H9 (cell line): ENCODE measurements around the gene SPOCK3. TPM values are rescaled to one million over a fixed set of nuclear protein-coding genes. Genes with fewer than 3 reads are reported as not detected.

Experiments
- DNase-seq: peaks from one replicate; pipeline ENCODE4 v3.0.0-alpha.2; 2017
- H2AFZ ChIP-seq: one replicate; pipeline ENCODE4 v1.6.1; 2013; ENCODE audit warnings: mild to moderate bottlenecking, low read length, control low read depth, moderate library complexity
- H2AK5ac ChIP-seq: 2 replicates; pipeline ENCODE4 v1.6.1; 2013; ENCODE audit warnings: low read length, control low read depth, mixed read lengths; ENCODE audit not compliant: insufficient read length
- H2BK120ac ChIP-seq: one replicate; pipeline ENCODE4 v1.6.1; 2013; ENCODE audit warnings: low read depth, mild to moderate bottlenecking, low read length, control low read depth, inconsistent platforms; ENCODE audit not compliant: poor library complexity, severe bottlenecking
- H2BK12ac ChIP-seq: 2 replicates; pipeline ENCODE4 v1.6.1; 2013; ENCODE audit warnings: low read length, control low read depth, mixed read lengths, low read depth; ENCODE audit not compliant: insufficient read length
- H2BK15ac ChIP-seq: 2 replicates; pipeline ENCODE4 v1.6.1; 2013; ENCODE audit warnings: low read depth, low read length, control low read depth
- H2BK20ac ChIP-seq: one replicate; pipeline ENCODE4 v1.6.1; 2013; ENCODE audit warnings: low read depth, mild to moderate bottlenecking, low read length, control low read depth, inconsistent platforms; ENCODE audit not compliant: poor library complexity, severe bottlenecking
- H2BK5ac ChIP-seq: 2 replicates; pipeline ENCODE4 v1.6.1; 2013; ENCODE audit warnings: low read length, control low read depth, mixed read lengths; ENCODE audit not compliant: insufficient read length
- H3K14ac ChIP-seq: 2 replicates; pipeline ENCODE4 v1.6.1; 2013; ENCODE audit warnings: low read length, control low read depth; ENCODE audit not compliant: insufficient read depth
- H3K18ac ChIP-seq: 2 replicates; pipeline ENCODE4 v1.6.1; 2013; ENCODE audit warnings: low read depth, mild to moderate bottlenecking, mixed read lengths, low read length, control low read depth; ENCODE audit not compliant: insufficient read length
- H3K23ac ChIP-seq: 2 replicates; pipeline ENCODE4 v1.6.1; 2013; ENCODE audit warnings: low read length, control low read depth, mixed read lengths, low read depth; ENCODE audit not compliant: insufficient read length
- H3K23me2 ChIP-seq: 2 replicates; pipeline ENCODE4 v1.6.1; 2013; ENCODE audit warnings: low read depth, mild to moderate bottlenecking, mixed read lengths, low read length, control low read depth; ENCODE audit not compliant: insufficient read length, poor library complexity, severe bottlenecking
- H3K27ac ChIP-seq: 2 replicates; pipeline ENCODE4 v1.5.1; 2013; ENCODE audit warnings: low read length, control low read depth, mixed read lengths, low read depth; ENCODE audit not compliant: insufficient read length
- H3K27me3 ChIP-seq: 2 replicates; pipeline ENCODE4 v1.6.1; 2013; ENCODE audit warnings: low read length, control low read depth, inconsistent platforms; ENCODE audit not compliant: insufficient read depth
- H3K4ac ChIP-seq: 2 replicates; pipeline ENCODE4 v1.6.1; 2013; ENCODE audit warnings: low read depth, mild to moderate bottlenecking, control low read depth, inconsistent platforms, low read length, moderate library complexity
- H3K4me1 ChIP-seq: 2 replicates; pipeline ENCODE4 v1.6.1; 2013; ENCODE audit warnings: low read length, control low read depth, inconsistent platforms; ENCODE audit not compliant: insufficient read depth
- H3K4me2 ChIP-seq: 2 replicates; pipeline ENCODE4 v1.6.1; 2013; ENCODE audit warnings: low read length, control low read depth, mixed read lengths; ENCODE audit not compliant: insufficient read length, insufficient read depth
- H3K56ac ChIP-seq: 2 replicates; pipeline ENCODE4 v1.6.1; 2013; ENCODE audit warnings: low read depth, mild to moderate bottlenecking, mixed read lengths, low read length, control low read depth; ENCODE audit not compliant: insufficient read length
- H3K79me1 ChIP-seq: 2 replicates; pipeline ENCODE4 v1.6.1; 2013; ENCODE audit warnings: low read depth, mild to moderate bottlenecking, moderate library complexity, low read length, control low read depth, inconsistent platforms; ENCODE audit not compliant: insufficient read depth, poor library complexity, severe bottlenecking
- H3K79me2 ChIP-seq: 2 replicates; pipeline ENCODE4 v1.6.1; 2013; ENCODE audit warnings: low read length, control low read depth, inconsistent platforms; ENCODE audit not compliant: insufficient read depth
- H3K9ac ChIP-seq: 2 replicates; pipeline ENCODE4 v1.6.1; 2013; ENCODE audit warnings: low read length, control low read depth, mixed read lengths; ENCODE audit not compliant: insufficient read length; ENCODE audit errors: extremely low read depth
- H3K9me3 ChIP-seq: one replicate; pipeline ENCODE4 v1.6.1; 2013; ENCODE audit warnings: low read depth, low read length, inconsistent platforms; ENCODE audit not compliant: control insufficient read depth
- H3T11ph ChIP-seq: one replicate; pipeline ENCODE4 v1.6.1; 2013; ENCODE audit warnings: mild to moderate bottlenecking, low read length, control low read depth, inconsistent platforms
- H4K20me1 ChIP-seq: one replicate; pipeline ENCODE4 v1.6.1; 2013; ENCODE audit not compliant: control insufficient read depth, insufficient read length, insufficient read depth
- H4K5ac ChIP-seq: 2 replicates; pipeline ENCODE4 v1.6.1; 2013; ENCODE audit warnings: low read depth, mild to moderate bottlenecking, mixed read lengths, low read length, control low read depth; ENCODE audit not compliant: insufficient read length
- H4K8ac ChIP-seq: replicated peaks from 2 replicates; pipeline ENCODE4 v1.6.1; 2013; ENCODE audit warnings: low read length, control low read depth, mixed read lengths, low read depth; ENCODE audit not compliant: insufficient read length
- H4K91ac ChIP-seq: 2 replicates; pipeline ENCODE4 v1.6.1; 2013; ENCODE audit warnings: low read depth, mild to moderate bottlenecking, moderate library complexity, mixed read lengths, low read length, control low read depth; ENCODE audit not compliant: insufficient read length
- H3K27ac Mint-ChIP-seq, 3 experiments: 2 replicates in 2 of 3; 3 replicates in 1 of 3; pipeline ENCODE4 v1.8.0; 2020 to 2021; ENCODE audit warnings: mixed read lengths in 3 of 3, mild to moderate bottlenecking in 1 of 3, moderate library complexity in 1 of 3
- H3K27me3 Mint-ChIP-seq: 2 replicates; pipeline ENCODE4 v1.8.0; 2021; ENCODE audit warnings: low read depth, mild to moderate bottlenecking, moderate library complexity, mixed read lengths
- H3K36me3 Mint-ChIP-seq, 3 experiments: 2 replicates in 2 of 3; 3 replicates in 1 of 3; pipeline ENCODE4 v1.8.0; 2020 to 2021; ENCODE audit warnings: low read depth in 3 of 3, mixed read lengths in 3 of 3; ENCODE audit not compliant: insufficient read depth in 1 of 3
- H3K4me1 Mint-ChIP-seq, 2 experiments: 2 replicates each; pipeline ENCODE4 v1.8.0; 2020; ENCODE audit warnings: mixed read lengths in 2 of 2
- H3K4me3 Mint-ChIP-seq, 2 experiments: 2 replicates in 1 of 2; 3 replicates in 1 of 2; pipeline ENCODE4 v1.8.0; 2020 to 2021; ENCODE audit warnings: mild to moderate bottlenecking in 2 of 2, mixed read lengths in 2 of 2, moderate library complexity in 1 of 2
- H3K9me3 Mint-ChIP-seq, 2 experiments: 2 replicates in 1 of 2; 3 replicates in 1 of 2; pipeline ENCODE4 v1.8.0; 2020; ENCODE audit warnings: mild to moderate bottlenecking in 2 of 2, mixed read lengths in 2 of 2, moderate library complexity in 1 of 2
- CTCF ChIP-seq: fragments of 200-600 bp; sonication (generic); conservative IDR thresholded peaks from 3 replicates; pipeline ENCODE4 v1.8.0; 2021; ENCODE audit warnings: antibody characterized with exemption, mild to moderate bottlenecking
- WGBS: extraction: QIAGEN DNeasy Blood & Tissue Kit; methylation state at CpG from one replicate; pipeline ENCODE4 v1.1.7; 2013; ENCODE audit warnings: missing lambda C conversion rate, low lambda C conversion rate, mixed read lengths; ENCODE audit not compliant: insufficient read length; ENCODE audit errors: extremely low coverage; 5-methylcytosine and 5-hydroxymethylcytosine counted together
- total RNA-seq: library from RNA; stranded (reverse); gene quantifications from 2 replicates; pipeline ENCODE4 v1.2.1, GENCODE V29; 2021

SPOCK3 gene
- total RNA-seq, 1 experiment from 2014 or later, result 0.28 TPM

- Histone ChIP-seq H3T11ph (no peak overlapping the region), H2BK120ac (no peak overlapping the region), H4K20me1 (no peaks in the 10 kb centered on the region), H2BK15ac (no peak overlapping the region), H3K18ac (no peak overlapping the region), H4K5ac (no peak overlapping the region), H3K56ac (no peak overlapping the region), H3K27me3 (peaks cover 3% of the 10 kb centered on the region; the same call in 1 of the 2 replicates), H4K91ac (no peak overlapping the region), H2BK12ac (no peak overlapping the region), H3K4me1 (no peaks in the 10 kb centered on the region), H2AFZ (no peak overlapping the region), H3K79me2 (no peaks in the 10 kb centered on the region), H3K4me2 (no peak overlapping the region), H2BK5ac (no peak overlapping the region), H3K23me2 (peaks cover 21% of the 10 kb centered on the region), H2AK5ac (no peak overlapping the region), H3K79me1 (no peaks in the 10 kb centered on the region), H3K23ac (no peak overlapping the region), H3K14ac (no peak overlapping the region), H3K27ac (no peak overlapping the region), H3K9me3 (no peaks in the 10 kb centered on the region), H2BK20ac (no peak overlapping the region), H3K4ac (no peak overlapping the region), H4K8ac (no peak overlapping the region), H3K9ac (no peak overlapping the region)
- peaks cover 15% of the 10 kb centered on the region in 2 experiments for H3K4me1 Mint-ChIP-seq
- TF ChIP-seq CTCF, result no peak
- H3K27me3 Mint-ChIP-seq, result peaks cover 35% of the 10 kb centered on the region
- no peak for DNase-seq
- no peak overlapping the region for H3K27ac Mint-ChIP-seq
- WGBS, result no CpG with 5 or more reads among the region's 5 CpGs
- H3K4me3 Mint-ChIP-seq, result no peak overlapping the region
- no peaks in the 10 kb centered on the region for H3K36me3 Mint-ChIP-seq
- H3K9me3 Mint-ChIP-seq, result no peaks in the 10 kb centered on the region; a peak in 1 of 5 replicates
Observed at GRCh38 chr4:167230744-167231143, 3.5 kb downstream of the SPOCK3 start.
